IPS-20b (cell line): Measurements from ENCODE around the gene CMTM4.

Experiments used
- H3K27ac ChIP-seq: one replicate; pipeline ENCODE4 v1.5.1; 2013; ENCODE audit warnings: low read length
- H3K27me3 ChIP-seq: 2 replicates; pipeline ENCODE4 v1.6.1; 2013; ENCODE audit warnings: mild to moderate bottlenecking, low read length, inconsistent platforms; ENCODE audit not compliant: insufficient read depth
- H3K36me3 ChIP-seq: 2 replicates; pipeline ENCODE4 v1.6.1; 2013; ENCODE audit warnings: low read depth, mild to moderate bottlenecking, inconsistent platforms, low read length, moderate library complexity; ENCODE audit not compliant: insufficient read depth
- H3K4me1 ChIP-seq: 2 replicates; pipeline ENCODE4 v1.6.1; 2013; ENCODE audit warnings: mild to moderate bottlenecking, control low read depth, inconsistent platforms, low read length, moderate library complexity; ENCODE audit not compliant: insufficient read depth
- H3K4me3 ChIP-seq: 2 replicates; pipeline ENCODE4 v1.5.1; 2013; ENCODE audit warnings: mild to moderate bottlenecking, low read length, inconsistent platforms
- H3K9ac ChIP-seq: 2 replicates; pipeline ENCODE4 v1.6.1; 2013; ENCODE audit warnings: low read depth, mild to moderate bottlenecking, inconsistent platforms, low read length, moderate library complexity
- H3K9me3 ChIP-seq: 2 replicates; pipeline ENCODE4 v1.6.1; 2013; ENCODE audit warnings: mild to moderate bottlenecking, low read depth, low read length, inconsistent platforms; ENCODE audit not compliant: insufficient read depth

Gene CMTM4

GRCh38 chr16:66652661-66653360, 43.7 kb downstream of the CMTM4 start:
- H3K9ac ChIP-seq: no peak overlapping the region
- H3K4me3 ChIP-seq: no peak overlapping the region
- no peaks in the 10 kb centered on the region for H3K27me3 ChIP-seq
- no peaks in the 10 kb centered on the region for H3K36me3 ChIP-seq
- no peaks in the 10 kb centered on the region for H3K9me3 ChIP-seq
- H3K27ac ChIP-seq: no peak overlapping the region
- peaks cover 9% of the 10 kb centered on the region; the same call in 1 of the 2 replicates for H3K4me1 ChIP-seq

DNA sequence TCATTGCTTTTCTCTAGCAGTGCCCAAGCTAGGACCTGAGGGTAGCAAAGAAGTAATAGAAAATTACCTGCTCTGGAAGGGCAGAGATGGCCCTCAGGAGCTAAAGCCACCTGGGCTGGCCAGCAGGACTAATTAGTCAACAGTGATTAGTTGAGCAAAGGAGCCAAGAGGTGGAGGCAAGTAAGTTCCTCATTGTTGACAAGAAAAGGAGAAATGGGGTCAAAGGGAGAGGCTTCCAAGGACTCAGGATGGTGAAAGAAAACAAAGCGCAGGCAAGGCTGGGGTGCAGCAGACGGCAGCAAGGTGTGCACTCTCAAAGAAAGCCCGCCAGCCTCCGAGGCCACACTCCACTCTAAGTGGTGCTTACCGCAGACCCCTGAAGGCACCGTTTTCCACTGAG, 44.6 kb downstream of the CMTM4 start:
- Histone ChIP-seq H3K4me1 (peaks cover 9% of the 10 kb centered on the region; the same call in 1 of the 2 replicates), H3K27me3 (no peaks in the 10 kb centered on the region)

DNA sequence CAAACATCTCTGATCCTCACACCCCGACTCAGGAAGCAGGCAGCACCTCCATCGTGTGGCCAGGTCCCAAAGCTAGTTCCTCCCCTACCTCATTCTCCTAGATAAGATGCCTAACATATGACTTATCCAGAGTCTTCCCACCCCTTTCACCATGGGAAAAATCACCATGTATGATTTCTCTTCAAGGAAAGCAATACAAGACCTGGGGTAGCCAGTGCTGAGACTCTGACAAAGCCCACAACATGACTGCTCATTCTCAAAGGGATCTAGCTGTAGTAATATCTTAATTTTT, 45.1 kb downstream of the CMTM4 start:
- H3K27me3 ChIP-seq: no peaks in the 10 kb centered on the region
- H3K9me3 ChIP-seq: no peaks in the 10 kb centered on the region
- peak overlapping the region; percentile 10 for H3K27ac ChIP-seq
- H3K9ac ChIP-seq: no peak overlapping the region; the same call in 1 of the 2 replicates
- H3K4me3 ChIP-seq: peak overlapping the region; percentile 61
- H3K4me1 ChIP-seq: peaks cover 9% of the 10 kb centered on the region; the same call in 1 of the 2 replicates
- no peaks in the 10 kb centered on the region for H3K36me3 ChIP-seq

More for the DNA sequence above, 44.6 kb downstream of the CMTM4 start:
- no peaks in the 10 kb centered on the region for H3K9me3 ChIP-seq
- no peak overlapping the region for H3K27ac ChIP-seq
- H3K36me3 ChIP-seq: no peaks in the 10 kb centered on the region
- H3K9ac ChIP-seq: no peak overlapping the region
- H3K4me3 ChIP-seq: no peak overlapping the region

DNA sequence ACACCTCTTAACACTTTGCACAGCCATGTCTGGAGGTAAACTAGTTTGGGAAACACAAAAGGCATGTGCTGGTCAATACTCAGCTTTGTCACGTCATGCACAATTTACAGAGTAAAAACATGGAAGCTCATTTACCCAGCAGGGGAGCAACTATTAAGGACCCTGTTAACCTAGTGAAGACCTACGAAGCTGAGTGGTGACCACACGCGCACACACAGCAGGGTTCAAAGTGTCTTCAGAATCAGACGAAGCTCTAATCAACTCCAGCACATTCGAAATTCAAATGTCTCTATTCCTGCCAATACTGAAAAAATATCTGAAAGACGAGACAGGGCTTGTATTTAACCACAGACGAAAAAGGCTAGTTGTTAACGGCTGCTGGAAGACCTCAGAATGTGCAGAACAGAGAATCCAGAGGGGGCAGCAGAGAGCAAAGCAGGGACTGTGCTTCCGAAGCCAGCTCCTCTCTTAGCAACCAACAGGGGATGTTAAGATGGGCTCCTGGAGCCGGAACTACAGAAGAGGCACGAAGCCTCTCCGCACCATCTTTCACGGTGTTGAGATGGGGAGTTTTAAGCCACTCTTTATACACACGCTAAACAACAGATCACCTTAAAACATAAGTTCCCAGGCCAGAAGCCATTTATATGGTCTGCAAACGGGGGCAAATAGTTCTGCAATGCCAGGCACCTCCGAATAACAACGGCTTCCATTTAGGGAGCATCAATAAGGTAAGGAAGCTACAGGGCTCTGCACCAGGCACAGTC, 45.7 kb downstream of the CMTM4 start:
- no peaks in the 10 kb centered on the region for H3K36me3 ChIP-seq
- H3K9ac ChIP-seq: no peak overlapping the region; the same call in 1 of the 2 replicates
- no peaks in the 10 kb centered on the region for H3K9me3 ChIP-seq
- peak overlapping the region; percentile 10 for H3K27ac ChIP-seq
- H3K4me3 ChIP-seq: peak overlapping the region; percentile 61
- peaks cover 9% of the 10 kb centered on the region; the same call in 1 of the 2 replicates for H3K4me1 ChIP-seq
- no peaks in the 10 kb centered on the region for H3K27me3 ChIP-seq

GRCh38 chr16:66649636-66650205, 46.8 kb downstream of the CMTM4 start:
- H3K4me3 ChIP-seq: no peak overlapping the region
- no peaks in the 10 kb centered on the region for H3K9me3 ChIP-seq
- no peak overlapping the region for H3K9ac ChIP-seq
- no peaks in the 10 kb centered on the region for H3K36me3 ChIP-seq
- peaks cover 9% of the 10 kb centered on the region; the same call in 1 of the 2 replicates for H3K4me1 ChIP-seq
- H3K27me3 ChIP-seq: no peaks in the 10 kb centered on the region
- H3K27ac ChIP-seq: no peak overlapping the region

DNA sequence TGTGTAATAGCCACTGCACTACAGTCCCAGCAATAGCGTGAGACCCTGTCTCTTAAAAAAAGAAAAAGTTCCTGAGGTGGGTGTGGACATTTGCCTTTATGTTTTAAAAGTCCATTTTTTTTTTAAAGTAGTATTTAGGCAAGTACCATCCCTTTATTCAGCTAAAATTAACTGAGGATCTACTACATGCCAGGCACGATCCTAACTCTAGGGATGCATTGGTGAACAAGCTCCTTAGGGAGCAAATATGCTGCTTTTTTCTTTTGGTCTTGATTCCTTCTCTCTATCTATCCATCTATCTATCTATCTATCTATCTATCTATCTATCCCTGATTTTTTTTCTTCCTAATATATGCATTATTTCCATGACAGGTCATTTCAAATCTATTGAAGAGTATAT, 47.4 kb downstream of the CMTM4 start:
- Histone ChIP-seq H3K4me1 (peaks cover 9% of the 10 kb centered on the region; the same call in 1 of the 2 replicates), H3K9ac (no peak overlapping the region)

DNA sequence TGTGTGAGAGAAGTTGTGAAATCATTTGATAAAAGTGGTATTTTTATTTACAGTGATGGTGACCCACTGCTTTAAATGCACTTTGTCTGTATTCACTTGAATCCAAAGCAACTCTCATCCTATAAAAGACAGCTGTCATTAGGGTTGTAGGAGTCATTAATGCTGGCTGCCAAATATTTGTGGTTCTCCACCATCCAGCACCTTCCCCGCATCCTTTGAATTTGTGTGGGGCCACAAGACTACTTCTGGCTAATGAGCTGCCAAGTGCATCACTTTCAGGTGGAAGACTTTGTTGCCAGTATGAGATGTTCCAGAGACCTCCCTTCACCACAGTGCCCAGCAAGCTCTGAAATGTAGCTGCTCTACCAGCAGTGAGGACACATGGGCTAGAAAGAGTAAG, 48.7 kb downstream of the CMTM4 start:
- no peak overlapping the region for H3K9ac ChIP-seq
- H3K27ac ChIP-seq: no peak overlapping the region
- H3K4me3 ChIP-seq: no peak overlapping the region
- H3K4me1 ChIP-seq: peaks cover 9% of the 10 kb centered on the region; the same call in 1 of the 2 replicates
- no peaks in the 10 kb centered on the region for H3K36me3 ChIP-seq
- H3K9me3 ChIP-seq: no peaks in the 10 kb centered on the region
- H3K27me3 ChIP-seq: no peaks in the 10 kb centered on the region

More for the DNA sequence above, 47.4 kb downstream of the CMTM4 start:
- no peaks in the 10 kb centered on the region for H3K9me3 ChIP-seq
- H3K27me3 ChIP-seq: no peaks in the 10 kb centered on the region
- no peak overlapping the region for H3K27ac ChIP-seq
- no peaks in the 10 kb centered on the region for H3K36me3 ChIP-seq
- H3K4me3 ChIP-seq: no peak overlapping the region

GRCh38 chr16:66641387-66641786, 55.2 kb downstream of the CMTM4 start:
- H3K9ac ChIP-seq: no peak overlapping the region
- peaks cover 12% of the 10 kb centered on the region for H3K4me1 ChIP-seq
- no peaks in the 10 kb centered on the region for H3K9me3 ChIP-seq
- no peak overlapping the region for H3K4me3 ChIP-seq
- H3K36me3 ChIP-seq: no peaks in the 10 kb centered on the region
- H3K27me3 ChIP-seq: no peaks in the 10 kb centered on the region
- no peak overlapping the region for H3K27ac ChIP-seq

- H3K9ac ChIP-seq: no peak overlapping the region
- H3K4me3 ChIP-seq: no peak overlapping the region
- H3K9me3 ChIP-seq: no peaks in the 10 kb centered on the region
- no peaks in the 10 kb centered on the region; the same call in 1 of the 2 replicates for H3K36me3 ChIP-seq
- peaks cover 12% of the 10 kb centered on the region for H3K4me1 ChIP-seq
- H3K27ac ChIP-seq: no peak overlapping the region
- H3K27me3 ChIP-seq: no peaks in the 10 kb centered on the region
Observed at GRCh38 chr16:66640724-66641314, 55.7 kb downstream of the CMTM4 start.

GRCh38 chr16:66639091-66639885, 57.3 kb downstream of the CMTM4 start:
- no peaks in the 10 kb centered on the region for H3K27me3 ChIP-seq
- H3K9ac ChIP-seq: peak overlapping the region; percentile 21; the same call in 1 of the 2 replicates
- H3K4me1 ChIP-seq: peaks cover 12% of the 10 kb centered on the region
- H3K4me3 ChIP-seq: peak overlapping the region; percentile 46; the same call in 1 of the 2 replicates
- H3K36me3 ChIP-seq: no peaks in the 10 kb centered on the region; the same call in 1 of the 2 replicates
- no peaks in the 10 kb centered on the region for H3K9me3 ChIP-seq
- no peak overlapping the region for H3K27ac ChIP-seq

GRCh38 chr16:66637806-66638205, 58.7 kb downstream of the CMTM4 start:
- no peak overlapping the region for H3K27ac ChIP-seq
- H3K4me1 ChIP-seq: peaks cover 12% of the 10 kb centered on the region
- H3K27me3 ChIP-seq: no peaks in the 10 kb centered on the region
- no peak overlapping the region for H3K4me3 ChIP-seq
- no peaks in the 10 kb centered on the region for H3K9me3 ChIP-seq
- no peak overlapping the region for H3K9ac ChIP-seq
- H3K36me3 ChIP-seq: no peaks in the 10 kb centered on the region; the same call in 1 of the 2 replicates
